Measurements from ENCODE around the gene WDR31. TPM values are rescaled to one million over a fixed set of nuclear protein-coding genes. Genes with fewer than 3 reads are reported as not detected.

WDR31 gene
- total RNA-seq, 1 donor from 2014 or later = 3.4 TPM

- Mint-ChIP-seq H3K4me1 (ENCODE audit: unreplicated experiment) (peaks cover 10% of the 10 kb centered on the region), H3K4me3 (ENCODE audit: unreplicated experiment) (no peak overlapping the region), H3K27me3 (ENCODE audit: unreplicated experiment) (peaks cover 51% of the 10 kb centered on the region), H3K9me3 (ENCODE audit: unreplicated experiment) (no peaks in the 10 kb centered on the region), H3K27ac (ENCODE audit: unreplicated experiment) (no peak overlapping the region), H3K36me3 (ENCODE audit: unreplicated experiment) (no peaks in the 10 kb centered on the region)
- DNase-seq (ENCODE audit: extremely low spot score, unreplicated experiment) = no peak
- no peak for TF ChIP-seq CTCF (IDR thresholded peaks at IDR 0.05)
These were observed 16.7 kb upstream of the WDR31 start for GRCh38 chr9:113356686-113357292.

GRCh38 chr9:113355040-113355596 is 15.0 kb upstream of the WDR31 start:
- no peaks in the 10 kb centered on the region for H3K36me3 Mint-ChIP-seq (ENCODE audit: unreplicated experiment)
- no peak overlapping the region for H3K27ac Mint-ChIP-seq (ENCODE audit: unreplicated experiment)
- DNase-seq (ENCODE audit: extremely low spot score, unreplicated experiment) = no peak
- peaks cover 10% of the 10 kb centered on the region for H3K4me1 Mint-ChIP-seq (ENCODE audit: unreplicated experiment)
- no peak overlapping the region for H3K4me3 Mint-ChIP-seq (ENCODE audit: unreplicated experiment)
- no peak for TF ChIP-seq CTCF (IDR thresholded peaks at IDR 0.05)
- H3K27me3 Mint-ChIP-seq (ENCODE audit: unreplicated experiment) = peaks cover 66% of the 10 kb centered on the region
- H3K9me3 Mint-ChIP-seq (ENCODE audit: unreplicated experiment) = no peaks in the 10 kb centered on the region

- H3K27me3 Mint-ChIP-seq (ENCODE audit: unreplicated experiment) = peaks cover 82% of the 10 kb centered on the region
- DNase-seq (ENCODE audit: extremely low spot score, unreplicated experiment) = no peak
- TF ChIP-seq CTCF (IDR thresholded peaks at IDR 0.05) = no peak
- H3K4me1 Mint-ChIP-seq (ENCODE audit: unreplicated experiment) = peaks cover 17% of the 10 kb centered on the region
- no peak overlapping the region for H3K4me3 Mint-ChIP-seq (ENCODE audit: unreplicated experiment)
- H3K27ac Mint-ChIP-seq (ENCODE audit: unreplicated experiment) = no peak overlapping the region
- H3K36me3 Mint-ChIP-seq (ENCODE audit: unreplicated experiment) = no peaks in the 10 kb centered on the region
- no peaks in the 10 kb centered on the region for H3K9me3 Mint-ChIP-seq (ENCODE audit: unreplicated experiment)
These were observed 12.3 kb upstream of the WDR31 start for GRCh38 chr9:113352411-113352810.

- Mint-ChIP-seq H3K4me3 (ENCODE audit: unreplicated experiment) (no peak overlapping the region), H3K36me3 (ENCODE audit: unreplicated experiment) (no peaks in the 10 kb centered on the region), H3K27me3 (ENCODE audit: unreplicated experiment) (peaks cover 84% of the 10 kb centered on the region), H3K27ac (ENCODE audit: unreplicated experiment) (no peak overlapping the region), H3K9me3 (ENCODE audit: unreplicated experiment) (no peaks in the 10 kb centered on the region), H3K4me1 (ENCODE audit: unreplicated experiment) (peaks cover 17% of the 10 kb centered on the region)
- TF ChIP-seq CTCF (IDR thresholded peaks at IDR 0.05) = no peak
- no peak for DNase-seq (ENCODE audit: extremely low spot score, unreplicated experiment)
These were observed 11.9 kb upstream of the WDR31 start for GRCh38 chr9:113352006-113352405.

GRCh38 chr9:113350937-113351336 is 10.9 kb upstream of the WDR31 start:
- TF ChIP-seq CTCF (IDR thresholded peaks at IDR 0.05) = no peak
- Mint-ChIP-seq H3K9me3 (ENCODE audit: unreplicated experiment) (no peaks in the 10 kb centered on the region), H3K27ac (ENCODE audit: unreplicated experiment) (no peak overlapping the region), H3K4me1 (ENCODE audit: unreplicated experiment) (peaks cover 14% of the 10 kb centered on the region), H3K27me3 (ENCODE audit: unreplicated experiment) (peaks cover 74% of the 10 kb centered on the region), H3K4me3 (ENCODE audit: unreplicated experiment) (no peak overlapping the region), H3K36me3 (ENCODE audit: unreplicated experiment) (no peaks in the 10 kb centered on the region)
- no peak for DNase-seq (ENCODE audit: extremely low spot score, unreplicated experiment)

Data from osteocyte (in vitro differentiated cells).